ENCODE measurements around the gene PELI3. TPM values are rescaled to one million over a fixed set of nuclear protein-coding genes. Genes with fewer than 3 reads are reported as not detected.

Gene PELI3
- total RNA-seq, 1 donor from 2014 or later = 15.5 TPM

GRCh38 chr11:66475349-66476172, 8.9 kb downstream of the PELI3 start:
- peaks cover 10% of the 10 kb centered on the region for H3K4me1 ChIP-seq
- H3K27me3 ChIP-seq = no peaks in the 10 kb centered on the region
- TF ChIP-seq, protein P1, sequence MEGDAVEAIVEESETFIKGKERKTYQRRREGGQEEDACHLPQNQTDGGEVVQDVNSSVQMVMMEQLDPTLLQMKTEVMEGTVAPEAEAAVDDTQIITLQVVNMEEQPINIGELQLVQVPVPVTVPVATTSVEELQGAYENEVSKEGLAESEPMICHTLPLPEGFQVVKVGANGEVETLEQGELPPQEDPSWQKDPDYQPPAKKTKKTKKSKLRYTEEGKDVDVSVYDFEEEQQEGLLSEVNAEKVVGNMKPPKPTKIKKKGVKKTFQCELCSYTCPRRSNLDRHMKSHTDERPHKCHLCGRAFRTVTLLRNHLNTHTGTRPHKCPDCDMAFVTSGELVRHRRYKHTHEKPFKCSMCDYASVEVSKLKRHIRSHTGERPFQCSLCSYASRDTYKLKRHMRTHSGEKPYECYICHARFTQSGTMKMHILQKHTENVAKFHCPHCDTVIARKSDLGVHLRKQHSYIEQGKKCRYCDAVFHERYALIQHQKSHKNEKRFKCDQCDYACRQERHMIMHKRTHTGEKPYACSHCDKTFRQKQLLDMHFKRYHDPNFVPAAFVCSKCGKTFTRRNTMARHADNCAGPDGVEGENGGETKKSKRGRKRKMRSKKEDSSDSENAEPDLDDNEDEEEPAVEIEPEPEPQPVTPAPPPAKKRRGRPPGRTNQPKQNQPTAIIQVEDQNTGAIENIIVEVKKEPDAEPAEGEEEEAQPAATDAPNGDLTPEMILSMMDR (IDR thresholded peaks at IDR 0.05) = no peak
- no peak for ATAC-seq
- H3K27ac ChIP-seq = no peak overlapping the region
- H3K36me3 ChIP-seq = peaks cover 7% of the 10 kb centered on the region
- intact Hi-C loops (cut with DNase I) = no loop called here
- DNase-seq = no peak
- H3K4me3 ChIP-seq = no peak overlapping the region
- H3K9me3 ChIP-seq = no peaks in the 10 kb centered on the region

DNA sequence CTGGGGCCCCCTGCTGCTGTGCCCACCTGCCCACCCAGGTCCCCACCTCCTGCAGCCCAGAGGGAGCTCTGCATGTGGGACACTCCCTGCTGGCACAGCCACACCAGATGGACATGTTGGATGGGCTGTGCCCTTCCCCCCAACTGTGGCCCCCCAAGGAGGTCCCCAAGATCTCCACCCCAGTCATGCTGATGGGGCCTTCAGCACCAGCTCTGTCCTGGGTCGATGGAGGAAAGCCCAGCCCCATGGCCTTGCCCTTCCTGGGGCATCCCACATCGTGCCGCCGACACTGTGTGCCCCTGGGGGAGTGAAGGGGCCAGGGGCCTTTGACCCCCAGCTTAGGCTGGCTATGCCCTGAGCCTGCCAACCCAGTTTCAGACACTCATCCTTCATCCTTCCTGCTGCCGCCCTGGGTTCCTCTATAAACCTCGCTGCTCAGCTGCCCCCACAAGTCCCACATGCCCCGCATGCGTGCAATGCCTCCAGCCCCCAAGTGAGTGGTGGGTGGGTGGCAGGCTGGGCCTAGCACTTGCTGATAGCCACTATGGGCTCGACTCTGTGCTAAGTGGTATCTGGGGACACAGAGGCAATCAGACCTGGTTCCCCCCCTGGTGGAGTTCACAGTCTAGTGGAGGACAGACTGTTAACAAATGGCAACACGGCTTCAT, 9.6 kb downstream of the PELI3 start:
- Histone ChIP-seq H3K9me3 (no peaks in the 10 kb centered on the region), H3K4me1 (peaks cover 15% of the 10 kb centered on the region), H3K27ac (no peak overlapping the region), H3K4me3 (no peak overlapping the region), H3K27me3 (no peaks in the 10 kb centered on the region), H3K36me3 (peaks cover 7% of the 10 kb centered on the region)
- intact Hi-C loops (cut with DNase I) = no loop called here
- DNase-seq (no peak), ATAC-seq (no peak)
- TF ChIP-seq, protein P1 (IDR thresholded peaks at IDR 0.05) = no peak

DNA sequence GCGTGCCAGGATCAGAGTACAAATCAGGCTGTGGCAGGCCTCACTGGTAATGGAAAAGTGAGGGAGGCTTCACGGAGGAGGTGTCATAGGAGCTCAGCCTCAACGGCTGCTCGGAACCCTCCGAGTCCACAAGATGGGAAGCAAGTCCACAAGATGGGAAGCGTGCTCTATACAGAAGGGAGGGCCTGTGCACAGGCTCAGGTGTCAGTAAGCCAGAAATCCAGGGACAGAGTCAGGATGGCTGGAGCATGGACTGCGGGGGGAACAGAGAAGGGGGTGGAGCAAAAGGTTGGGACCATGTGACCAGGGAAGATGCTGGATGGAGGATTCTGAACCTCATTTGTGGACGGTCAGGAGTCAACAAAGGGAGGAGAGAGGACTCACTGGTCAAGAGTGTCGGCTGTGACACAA, 10.1 kb downstream of the PELI3 start:
- intact Hi-C loops (cut with DNase I) = no loop called here
- H3K36me3 ChIP-seq = peaks cover 7% of the 10 kb centered on the region
- ATAC-seq = no peak
- peaks cover 15% of the 10 kb centered on the region for H3K4me1 ChIP-seq
- no peak overlapping the region for H3K4me3 ChIP-seq
- TF ChIP-seq, protein P1 (IDR thresholded peaks at IDR 0.05) = no peak
- no peaks in the 10 kb centered on the region for H3K9me3 ChIP-seq
- H3K27ac ChIP-seq = no peak overlapping the region
- no peak for DNase-seq
- H3K27me3 ChIP-seq = no peaks in the 10 kb centered on the region

DNA sequence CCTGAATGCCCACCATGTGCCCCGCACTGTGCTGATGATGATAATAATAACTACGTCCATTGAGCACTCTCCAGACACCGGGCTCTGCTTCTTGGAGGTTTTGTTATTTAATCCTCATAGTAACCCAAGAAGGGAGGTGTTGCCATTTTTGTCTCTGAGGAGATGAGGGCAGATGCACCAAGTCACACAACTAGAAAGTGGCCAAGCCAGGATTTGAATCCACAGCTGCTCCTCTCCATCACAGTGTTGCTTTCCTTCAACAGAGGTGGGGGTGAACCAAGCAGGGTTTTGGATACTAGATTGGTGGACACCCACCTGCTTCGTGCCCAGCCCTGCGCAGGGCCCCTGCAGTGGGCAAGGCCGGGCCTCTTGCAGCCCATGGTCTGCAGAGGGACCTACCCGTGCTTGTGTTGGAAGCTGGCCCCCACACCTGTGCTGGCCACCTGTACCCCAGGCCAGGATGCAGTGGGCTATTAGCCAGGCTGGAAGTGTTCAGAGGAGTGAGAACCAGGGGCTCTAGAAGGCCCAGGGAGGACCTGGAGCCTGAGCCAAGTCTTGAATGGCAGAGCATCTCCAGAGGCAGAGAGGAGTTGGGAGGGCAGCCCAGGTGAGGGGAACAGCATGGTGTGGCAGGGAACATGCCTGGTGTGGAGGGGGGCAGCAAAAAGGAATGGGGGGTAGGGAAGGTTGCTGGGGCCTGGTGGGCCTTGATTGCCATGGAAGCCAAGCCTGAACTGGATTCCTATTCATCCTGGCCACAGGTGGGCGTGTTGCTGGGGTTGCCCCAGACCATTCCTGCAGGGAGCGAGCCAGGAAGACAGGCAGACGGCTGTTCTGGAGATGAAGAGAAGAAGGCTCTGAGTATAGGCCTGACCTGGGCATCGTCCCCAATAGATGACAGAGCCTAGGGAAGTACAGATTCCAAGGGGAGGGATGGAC, 10.8 kb downstream of the PELI3 start:
- H3K36me3 ChIP-seq = peaks cover 3% of the 10 kb centered on the region
- ATAC-seq = no peak
- no peaks in the 10 kb centered on the region for H3K9me3 ChIP-seq
- H3K4me3 ChIP-seq = no peak overlapping the region
- H3K27me3 ChIP-seq = no peaks in the 10 kb centered on the region
- intact Hi-C loops (cut with DNase I) = no loop called here
- DNase-seq = peak; percentile 51
- H3K27ac ChIP-seq = no peak overlapping the region
- TF ChIP-seq, protein P1 (IDR thresholded peaks at IDR 0.05) = no peak
- H3K4me1 ChIP-seq = peaks cover 15% of the 10 kb centered on the region

DNA sequence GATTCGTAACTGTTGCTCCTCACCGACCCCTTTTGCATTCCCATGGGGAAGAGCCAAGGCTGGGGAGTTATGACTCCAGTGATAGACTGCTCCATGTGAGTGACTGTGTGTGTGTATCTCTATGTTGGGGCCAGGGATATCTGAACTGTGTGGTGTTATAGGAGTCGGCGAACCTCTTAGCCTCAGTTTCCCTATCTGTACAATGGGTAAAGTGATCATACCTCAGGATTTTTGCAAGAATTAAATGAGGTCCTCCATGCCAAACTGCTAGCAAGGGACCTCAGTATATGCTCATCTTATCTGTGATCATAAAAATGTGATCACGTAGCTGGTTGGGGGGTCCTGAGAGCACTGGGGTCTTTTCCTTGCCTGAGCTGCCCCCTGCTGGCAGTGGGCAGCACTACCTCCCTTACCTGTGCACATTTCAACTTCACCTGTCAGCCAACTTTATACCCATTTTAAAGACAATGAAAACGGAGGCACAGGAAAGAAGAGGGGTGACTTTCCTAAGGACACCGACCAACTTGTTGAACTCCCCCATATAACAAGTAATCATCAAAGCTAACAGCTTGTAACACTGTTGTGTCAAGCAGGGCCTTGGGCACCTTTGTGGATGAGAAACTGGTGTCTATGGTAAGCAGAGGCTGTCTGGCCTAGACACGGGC, 12.2 kb downstream of the PELI3 start:
- peak; percentile 54 for DNase-seq
- TF ChIP-seq, protein P1 (IDR thresholded peaks at IDR 0.05) = peak; percentile 75
- Histone ChIP-seq H3K27me3 (no peaks in the 10 kb centered on the region), H3K9me3 (no peaks in the 10 kb centered on the region), H3K4me1 (peaks cover 15% of the 10 kb centered on the region), H3K27ac (peak overlapping the region; percentile 98), H3K4me3 (peak overlapping the region; percentile 94), H3K36me3 (peaks cover 12% of the 10 kb centered on the region)
- no peak for ATAC-seq
- intact Hi-C loops (cut with DNase I) = no loop called here
